Mesenchymal stem cell (in vitro differentiated cells and primary cell): ENCODE results near the gene RCN2.
"Not testable (repeated sequence)": the region's sequence is repeated elsewhere in the genome, so short reads cannot be mapped to it uniquely, and the experiment has no call there.

Source experiments
- DNase-seq: peaks from one replicate; pipeline ENCODE4 v3.0.0-alpha.2; 2013
- H2AFZ ChIP-seq: one replicate; pipeline ENCODE4 v1.6.1; 2013; ENCODE audit warnings: low read depth, mild to moderate bottlenecking, control low read depth, inconsistent platforms, low read length, moderate library complexity
- H2AK5ac ChIP-seq: 2 replicates; pipeline ENCODE4 v1.6.1; 2013; ENCODE audit warnings: low read length, moderate library complexity, mild to moderate bottlenecking, inconsistent platforms; ENCODE audit not compliant: severe bottlenecking
- H2BK120ac ChIP-seq: one replicate; pipeline ENCODE4 v1.6.1; 2013; ENCODE audit warnings: low read depth, mild to moderate bottlenecking, inconsistent platforms, low read length, moderate library complexity
- H2BK12ac ChIP-seq, 2 experiments: one replicate each; pipeline ENCODE4 v1.6.1; 2013; ENCODE audit warnings: inconsistent platforms in 2 of 2, low read length in 2 of 2, mild to moderate bottlenecking in 2 of 2, moderate library complexity in 2 of 2, control low read depth in 1 of 2
- H2BK15ac ChIP-seq: one replicate; pipeline ENCODE4 v1.6.1; 2013; ENCODE audit warnings: mild to moderate bottlenecking, low read depth, inconsistent platforms; ENCODE audit not compliant: poor library complexity, severe bottlenecking
- H2BK5ac ChIP-seq: 2 replicates; pipeline ENCODE4 v1.6.1; 2013; ENCODE audit warnings: low read depth, mild to moderate bottlenecking, low read length, control low read depth, inconsistent platforms; ENCODE audit not compliant: poor library complexity, severe bottlenecking
- H3K14ac ChIP-seq, 2 experiments: one replicate each; pipeline ENCODE4 v1.6.1; 2013; ENCODE audit warnings: inconsistent platforms in 2 of 2, low read length in 2 of 2, control low read depth in 1 of 2, mild to moderate bottlenecking in 1 of 2, moderate library complexity in 1 of 2
- H3K18ac ChIP-seq, 2 experiments: one replicate each; pipeline ENCODE4 v1.6.1; 2013; ENCODE audit warnings: inconsistent platforms in 2 of 2, low read length in 2 of 2, control low read depth in 1 of 2, low read depth in 1 of 2, mild to moderate bottlenecking in 1 of 2
- H3K23ac ChIP-seq, 2 experiments: one replicate each; pipeline ENCODE4 v1.6.1; 2013; ENCODE audit warnings: inconsistent platforms in 2 of 2, low read length in 2 of 2, mild to moderate bottlenecking in 2 of 2, moderate library complexity in 2 of 2, control low read depth in 1 of 2
- H3K27ac ChIP-seq: 2 replicates; pipeline ENCODE4 v1.5.1; 2013; ENCODE audit warnings: mild to moderate bottlenecking, moderate library complexity, low read length, control low read depth, inconsistent platforms; ENCODE audit not compliant: poor library complexity, severe bottlenecking
- H3K27me3 ChIP-seq, 2 experiments: 2 replicates each; pipeline versions ENCODE4 v1.6.1 to v1.7.0; 2013; ENCODE audit warnings: low read length in 2 of 2, mild to moderate bottlenecking in 2 of 2, moderate library complexity in 2 of 2, control low read depth in 1 of 2, inconsistent platforms in 1 of 2; ENCODE audit not compliant: control insufficient read depth in 1 of 2, insufficient read depth in 1 of 2
- H3K36me3 ChIP-seq, 2 experiments: 2 replicates each; pipeline versions ENCODE4 v1.6.1 to v1.7.0; 2013; ENCODE audit warnings: low read length in 2 of 2, control low read depth in 1 of 2, inconsistent platforms in 1 of 2, low read depth in 1 of 2, mild to moderate bottlenecking in 1 of 2; ENCODE audit not compliant: insufficient read depth in 2 of 2, control insufficient read depth in 1 of 2
- H3K4ac ChIP-seq, 2 experiments: one replicate each; pipeline ENCODE4 v1.6.1; 2013; ENCODE audit warnings: inconsistent platforms in 2 of 2, low read length in 2 of 2, mild to moderate bottlenecking in 2 of 2, moderate library complexity in 2 of 2, control low read depth in 1 of 2, low read depth in 1 of 2
- H3K4me1 ChIP-seq: 2 replicates; pipeline ENCODE4 v1.6.1; 2013; ENCODE audit warnings: low read depth, low read length, control low read depth; ENCODE audit not compliant: control insufficient read depth, insufficient read depth
- H3K4me2 ChIP-seq: 2 replicates; pipeline ENCODE4 v1.6.1; 2013; ENCODE audit warnings: low read length, mild to moderate bottlenecking, inconsistent platforms; ENCODE audit not compliant: poor library complexity, severe bottlenecking
- H3K4me3 ChIP-seq, 2 experiments: 2 replicates each; pipeline versions ENCODE4 v1.5.1 to v1.7.0; 2013; ENCODE audit warnings: low read length in 2 of 2, mild to moderate bottlenecking in 2 of 2, control low read depth in 1 of 2, low read depth in 1 of 2; ENCODE audit not compliant: insufficient read depth in 1 of 2
- H3K79me1 ChIP-seq: replicated peaks from 2 replicates; pipeline ENCODE4 v1.6.1; 2013; ENCODE audit warnings: mild to moderate bottlenecking, control low read depth, low read length, inconsistent platforms; ENCODE audit not compliant: poor library complexity, severe bottlenecking
- H3K9ac ChIP-seq: 2 replicates; pipeline ENCODE4 v1.7.0; 2013; ENCODE audit warnings: mild to moderate bottlenecking, low read length, moderate library complexity
- H3K9me3 ChIP-seq: 2 replicates; pipeline ENCODE4 v1.7.0; 2013; ENCODE audit warnings: mild to moderate bottlenecking, low read length; ENCODE audit not compliant: control insufficient read depth
- H4K8ac ChIP-seq: one replicate; pipeline ENCODE4 v1.6.1; 2013; ENCODE audit warnings: inconsistent platforms, mild to moderate bottlenecking, low read length, moderate library complexity
- H4K91ac ChIP-seq: one replicate; pipeline ENCODE4 v1.6.1; 2013; ENCODE audit warnings: mild to moderate bottlenecking, low read length, inconsistent platforms
- WGBS: methylation state at CpG from one replicate; pipeline ENCODE4 v1.1.7; 2013; ENCODE audit warnings: mixed read lengths; 5-methylcytosine and 5-hydroxymethylcytosine counted together

Gene RCN2

DNA sequence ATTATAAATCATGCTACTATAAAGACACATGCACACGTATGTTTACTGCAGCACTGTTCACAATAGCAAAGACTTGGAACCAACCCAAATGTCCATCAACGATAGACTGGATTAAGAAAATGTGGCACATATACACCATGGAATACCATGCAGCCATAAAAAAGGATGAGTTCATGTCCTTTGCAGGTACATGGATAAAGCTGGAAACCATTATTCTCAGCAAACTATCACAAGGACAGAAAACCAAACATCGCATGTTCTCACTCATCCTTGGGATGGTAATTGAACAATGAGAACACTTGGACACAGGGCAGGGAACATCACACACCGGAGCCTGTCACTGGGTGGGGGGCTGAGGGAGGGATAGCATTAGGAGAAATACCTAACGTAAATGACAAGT, 38.7 kb upstream of the RCN2 start:
- not testable (repeated sequence) for H3K23ac ChIP-seq
- WGBS: 100% methylated on average over 2 of the region's 5 CpGs

DNA sequence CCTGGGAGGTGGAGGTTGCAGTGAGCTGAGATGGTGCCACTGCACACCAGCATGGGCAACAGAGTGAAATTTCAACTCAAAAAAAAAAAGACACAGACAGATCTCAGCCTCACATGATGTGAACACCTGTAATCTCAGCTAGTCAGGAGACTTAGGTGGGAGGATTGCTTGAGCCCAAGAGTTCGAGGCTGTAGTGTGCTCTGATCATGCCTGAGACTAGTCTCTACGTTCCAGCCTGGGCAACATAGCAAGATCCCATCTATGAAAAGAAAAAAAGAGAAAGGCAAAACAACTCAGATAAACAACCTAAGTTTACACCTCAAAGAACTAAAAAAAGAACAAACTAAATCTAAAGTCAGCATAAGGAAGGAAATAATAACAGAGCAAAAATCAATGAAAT, 37.4 kb upstream of the RCN2 start:
- H3K18ac ChIP-seq: no peak overlapping the region
- WGBS: 85% methylated on average over 2 of the region's 2 CpGs

More for the DNA sequence above, 38.7 kb upstream of the RCN2 start:
- not testable (repeated sequence) for H4K8ac ChIP-seq, H3K18ac ChIP-seq, H3K4ac ChIP-seq, H3K4me2 ChIP-seq, H3K36me3 ChIP-seq, DNase-seq, H2AFZ ChIP-seq, H2BK12ac ChIP-seq, H3K4me3 ChIP-seq, H2BK5ac ChIP-seq, H3K27ac ChIP-seq, H3K9ac ChIP-seq, H3K27me3 ChIP-seq, H3K9me3 ChIP-seq, H3K4me1 ChIP-seq, H3K14ac ChIP-seq, H4K91ac ChIP-seq, H2AK5ac ChIP-seq, H2BK15ac ChIP-seq, H2BK120ac ChIP-seq
- peaks cover 12% of the 10 kb centered on the region for H3K79me1 ChIP-seq

DNA sequence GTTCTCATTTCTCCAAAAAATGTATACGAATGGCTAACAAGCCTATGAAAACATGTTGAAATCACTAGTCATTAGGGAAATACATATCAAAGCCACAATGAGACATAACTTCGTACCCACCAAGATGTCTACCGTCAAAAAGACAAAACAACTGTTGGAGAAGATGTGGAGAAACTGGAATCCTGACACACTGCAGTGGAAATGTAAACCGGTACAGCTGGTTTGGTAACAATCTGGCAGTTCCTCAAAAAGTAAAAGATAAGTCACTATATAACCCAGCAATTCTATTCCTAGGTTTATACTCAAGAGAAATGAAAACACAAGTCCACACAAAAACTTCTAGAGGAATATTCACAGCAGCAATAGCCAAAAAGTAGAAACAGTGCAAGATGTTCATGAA, 33.4 kb upstream of the RCN2 start:
- Histone ChIP-seq H3K27me3 (no peaks in the 10 kb centered on the region), H2BK12ac (no peak overlapping the region)

More for the DNA sequence above, 37.4 kb upstream of the RCN2 start:
- Histone ChIP-seq H3K79me1 (peaks cover 15% of the 10 kb centered on the region), H3K27ac (no peak overlapping the region), H2AFZ (no peak overlapping the region), H2BK12ac (no peak overlapping the region), H3K4me2 (no peak overlapping the region), H3K4ac (no peak overlapping the region), H3K23ac (no peak overlapping the region), H2BK15ac (no peak overlapping the region), H4K91ac (no peak overlapping the region), H3K14ac (no peak overlapping the region), H3K27me3 (no peaks in the 10 kb centered on the region), H3K9me3 (peaks cover 2% of the 10 kb centered on the region), H2BK5ac (no peak overlapping the region), H3K36me3 (no peaks in the 10 kb centered on the region), H3K4me1 (no peaks in the 10 kb centered on the region), H3K4me3 (no peak overlapping the region), H2BK120ac (no peak overlapping the region), H2AK5ac (no peak overlapping the region), H3K9ac (no peak overlapping the region), H4K8ac (no peak overlapping the region)
- DNase-seq: no peak

DNA sequence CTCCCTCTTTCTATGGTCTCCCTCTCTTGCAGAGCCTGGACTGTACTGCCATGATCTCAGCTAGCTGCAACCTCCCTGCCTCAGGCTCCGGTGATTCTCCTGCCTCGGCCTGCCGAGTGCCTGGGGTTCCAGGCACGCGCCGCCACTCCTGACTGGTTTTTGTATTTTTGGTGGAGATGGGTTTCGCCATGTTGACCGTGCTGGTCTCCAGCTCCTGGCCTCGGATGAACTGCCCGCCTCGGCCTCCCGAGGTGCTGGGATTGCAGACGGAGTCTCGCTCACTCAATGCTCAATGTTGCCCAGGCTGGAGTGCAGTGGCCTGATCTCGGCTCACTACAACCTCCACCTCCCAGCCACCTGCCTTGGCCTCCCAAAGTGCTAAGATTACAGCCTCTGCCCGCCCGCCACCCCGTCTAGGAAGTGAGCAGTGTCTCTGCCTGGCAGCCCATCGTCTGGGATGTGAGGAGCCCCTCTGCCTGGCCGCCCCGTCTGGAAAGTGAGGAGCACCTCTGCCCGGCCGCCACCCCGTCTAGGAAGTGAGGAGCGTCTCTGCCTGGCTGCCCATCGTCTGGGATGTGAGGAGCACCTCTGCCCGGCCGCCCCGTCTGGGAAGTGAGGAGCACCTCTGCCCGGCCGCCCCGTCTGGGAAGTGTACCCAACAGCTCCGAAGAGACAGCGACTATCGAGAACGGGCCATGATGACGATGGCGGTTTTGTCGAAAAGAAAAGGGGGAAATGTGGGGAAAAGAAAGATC, 32.2 kb upstream of the RCN2 start:
- H3K4me2 ChIP-seq, DNase-seq, H2AK5ac ChIP-seq, H2AFZ ChIP-seq, H3K9ac ChIP-seq, H3K14ac ChIP-seq, H3K18ac ChIP-seq, H4K8ac ChIP-seq, H2BK120ac ChIP-seq, H3K4ac ChIP-seq, H3K23ac ChIP-seq, H2BK12ac ChIP-seq, H3K9me3 ChIP-seq, H3K27ac ChIP-seq, H3K4me3 ChIP-seq, H3K36me3 ChIP-seq, H4K91ac ChIP-seq, H3K27me3 ChIP-seq, H2BK5ac ChIP-seq, H3K4me1 ChIP-seq, H2BK15ac ChIP-seq: not testable (repeated sequence)
- peaks cover 22% of the 10 kb centered on the region for H3K79me1 ChIP-seq
- WGBS: 95% methylated on average over 36 of the region's 39 CpGs

More for the DNA sequence above, 33.4 kb upstream of the RCN2 start:
- H3K4ac ChIP-seq: no peak overlapping the region
- H3K23ac ChIP-seq: no peak overlapping the region
- H3K14ac ChIP-seq: no peak overlapping the region
- no peak overlapping the region for H3K27ac ChIP-seq
- H3K36me3 ChIP-seq: no peaks in the 10 kb centered on the region
- H2AFZ ChIP-seq: no peak overlapping the region
- H4K8ac ChIP-seq: no peak overlapping the region
- no peak overlapping the region for H2BK5ac ChIP-seq
- no peak overlapping the region for H2AK5ac ChIP-seq
- no peak overlapping the region for H4K91ac ChIP-seq
- peaks cover 24% of the 10 kb centered on the region for H3K79me1 ChIP-seq
- H2BK120ac ChIP-seq: no peak overlapping the region
- 90% methylated on average over 4 of the region's 4 CpGs for WGBS
- no peak overlapping the region for H3K18ac ChIP-seq
- H3K4me2 ChIP-seq: no peak overlapping the region
- H3K9me3 ChIP-seq: peaks cover 2% of the 10 kb centered on the region
- H3K4me1 ChIP-seq: no peaks in the 10 kb centered on the region
- DNase-seq: no peak
- H2BK15ac ChIP-seq: no peak overlapping the region
- no peak overlapping the region for H3K9ac ChIP-seq
- H3K4me3 ChIP-seq: no peak overlapping the region
